Right lobe of liver (tissue), 6 donors: Measurements from ENCODE around the gene DDRGK1. TPM values are rescaled to one million over a fixed set of nuclear protein-coding genes. Genes with fewer than 3 reads are reported as not detected.

Experiments used
- ATAC-seq, 4 donors: fragments of 200-7000 bp; cut with Tn5 transposase; one replicate each; pipeline ENCODE4 v1.9.1; 2020; ENCODE audit warnings: mild to moderate bottlenecking in 4 of 4, moderate library complexity in 4 of 4
- DNase-seq, 3 donors: peaks; one replicate each; pipeline ENCODE4 v3.0.0-alpha.2; 2020
- H3K27ac ChIP-seq, 3 donors: fragments of 200-600 bp; one replicate each; pipeline ENCODE4 v1.8.0; 2022
- H3K27me3 ChIP-seq, 2 donors: fragments of 200-600 bp; one replicate each; pipeline ENCODE4 v1.8.0; 2022
- H3K36me3 ChIP-seq, 4 donors: fragments of 200-600 bp; sonication (generic) in 1 of 4; one replicate each; pipeline versions ENCODE4 v1.5.1 to v1.8.0; 2017 to 2022; ENCODE audit warnings: control low read depth in 1 of 4
- H3K4me1 ChIP-seq, 4 donors: fragments of 200-600 bp; sonication (generic) in 1 of 4; one replicate each; pipeline versions ENCODE4 v1.5.1 to v1.8.0; 2017 to 2022; ENCODE audit warnings: control low read depth in 1 of 4
- H3K4me3 ChIP-seq, 3 donors: fragments of 200-600 bp; one replicate each; pipeline ENCODE4 v1.8.0; 2022
- H3K9me3 ChIP-seq, 4 donors: fragments of 200-600 bp; sonication (generic) in 1 of 4; one replicate each; pipeline versions ENCODE4 v1.5.1 to v1.8.0; 2017 to 2022; ENCODE audit warnings: control low read depth in 1 of 4
- CTCF ChIP-seq, 4 donors: fragments of 200-600 bp in 3 of 4; fragments of 450-650 bp in 1 of 4; IDR thresholded peaks; one replicate each; pipeline versions ENCODE4 v1.5.1 to v1.8.0; 2016 to 2022; ENCODE audit warnings: antibody characterized with exemption in 4 of 4, mild to moderate bottlenecking in 2 of 4
- POLR2A ChIP-seq: fragments of 450-650 bp; IDR thresholded peaks from one replicate; pipeline ENCODE4 v1.6.1; 2017; ENCODE audit warnings: antibody characterized with exemption, mild to moderate bottlenecking
- WGBS: methylation state at CpG from one replicate; pipeline ENCODE4 v1.1.6; 2018; ENCODE audit warnings: low coverage, low lambda C conversion rate; ENCODE audit not compliant: insufficient coverage; ENCODE audit errors: missing lambda C conversion rate; 5-methylcytosine and 5-hydroxymethylcytosine counted together
- intact Hi-C, 2 donors: fragments of 100-400 bp; cut with DNase I; formaldehyde crosslinking; loops; one replicate each; pipeline versions ENCODE4 v1.11.2 to v1.14.1; 2022
- total RNA-seq, 6 experiments: library from RNA; depleted of rRNA in 2 of 6; stranded (reverse); fragments of >200 nt in 2 of 6; fragmentation: NEBNext Ultra II Directional in 3 of 6; extraction: Animal tissue kit (Norgen Biotek cat#: 25700) in 3 of 6; gene quantifications; one replicate each; pipeline versions ENCODE4 v1.1.0 to v1.2.4, GENCODE V29; 2016 to 2023
- donor health status: DM: no; HTN: yes; CAD: no.
- donor health status: DM: no; HTN: no; CAD: no.
- donor health status: DM: no; HTN: no; CAD: no.
- donor health status: DM: no; HTN: yes; CAD: no.
- donor health status: DM: no; HTN: yes; CAD: no.

The DDRGK1 gene
- total RNA-seq, 6 experiments from 2014 or later, result 55.0 to 76.1 (median 60.1) TPM

GRCh38 chr20:3248167-3248992 lies 43.9 kb upstream of the DDRGK1 start:
- Histone ChIP-seq H3K4me3 (no peak overlapping the region), H3K27me3 (no peaks in the 10 kb centered on the region), H3K27ac (no peak overlapping the region), H3K4me1 (peaks cover 0 to 8% (median 0%) of the 10 kb centered on the region in 4 donors), H3K36me3 (peaks cover 0 to 1% (median 0%) of the 10 kb centered on the region in 4 donors), H3K9me3 (no peaks in the 10 kb centered on the region)
- DNase-seq, result peak in 1 of 3 donors; percentile 46
- TF ChIP-seq POLR2A, result no peak
- no peak for TF ChIP-seq CTCF (IDR thresholded peaks at IDR 0.05)
- WGBS, result 19% methylated on average over 24 of the region's 53 CpGs
- peak; percentile 59 to 77 (median 62) for ATAC-seq
- intact Hi-C loops, result no loop called here

GRCh38 chr20:3247638-3248037 lies 43.2 kb upstream of the DDRGK1 start:
- Histone ChIP-seq H3K27me3 (no peaks in the 10 kb centered on the region), H3K4me1 (peaks cover 0 to 8% (median 0%) of the 10 kb centered on the region in 4 donors), H3K27ac (no peak overlapping the region), H3K36me3 (no peaks in the 10 kb centered on the region), H3K4me3 (no peak overlapping the region), H3K9me3 (no peaks in the 10 kb centered on the region)
- ATAC-seq (no peak), DNase-seq (no peak)
- 13% methylated on average over 1 of the region's 4 CpGs for WGBS
- TF ChIP-seq CTCF (IDR thresholded peaks at IDR 0.05), result no peak
- TF ChIP-seq POLR2A, result no peak
- intact Hi-C loops, result no loop called here

DNA sequence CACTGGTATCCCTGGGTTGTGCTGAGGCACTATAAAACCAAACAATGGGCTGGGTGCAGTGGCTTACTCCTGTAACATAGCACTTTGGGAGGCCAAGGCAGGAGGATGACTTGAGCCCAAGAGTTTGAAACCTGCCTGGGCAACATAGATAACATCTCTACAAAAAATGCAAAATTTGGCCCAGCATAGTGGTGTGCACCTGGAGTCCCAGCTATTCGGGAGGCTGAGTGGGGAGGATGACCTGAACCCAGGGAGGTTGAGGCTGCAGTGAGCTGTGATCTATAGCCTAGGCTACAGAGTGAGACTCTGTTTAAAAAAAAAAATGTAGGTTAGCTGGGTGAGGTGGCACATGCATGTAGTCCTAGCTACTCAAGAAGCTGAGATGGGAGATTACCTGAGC lies 42.2 kb upstream of the DDRGK1 start:
- ATAC-seq, result no peak
- DNase-seq, result no peak
- H3K9me3 ChIP-seq, result no peaks in the 10 kb centered on the region
- H3K4me3 ChIP-seq, result no peak overlapping the region
- H3K36me3 ChIP-seq, result no peaks in the 10 kb centered on the region
- H3K27ac ChIP-seq, result no peak overlapping the region
- TF ChIP-seq POLR2A, result no peak
- 80% methylated on average over 1 of the region's 1 CpG for WGBS
- H3K27me3 ChIP-seq, result no peaks in the 10 kb centered on the region
- peaks cover 0 to 8% (median 0%) of the 10 kb centered on the region in 4 donors for H3K4me1 ChIP-seq
- intact Hi-C loops, result no loop called here

DNA sequence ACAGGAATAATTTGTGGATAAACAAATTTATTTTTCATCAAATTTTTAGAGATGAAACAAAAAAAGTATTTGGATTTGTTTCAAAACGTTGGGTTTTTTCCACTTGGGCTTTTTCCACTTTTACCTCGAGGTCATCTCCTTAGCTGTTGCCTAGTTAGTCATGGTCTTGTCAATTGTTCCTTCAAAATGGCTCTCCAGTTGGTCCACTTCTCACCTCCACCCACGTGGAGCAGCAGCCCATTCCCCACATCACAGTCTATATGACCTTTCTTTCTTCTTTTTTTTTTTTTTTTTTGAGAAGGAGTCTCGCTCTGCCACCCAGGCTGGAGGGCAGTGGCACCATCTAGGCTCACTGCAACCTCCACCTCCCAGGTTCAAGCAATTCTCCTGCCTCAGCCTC lies 41.2 kb upstream of the DDRGK1 start:
- Histone ChIP-seq H3K9me3 (no peaks in the 10 kb centered on the region), H3K4me1 (peaks cover 0 to 8% (median 0%) of the 10 kb centered on the region in 4 donors), H3K36me3 (no peaks in the 10 kb centered on the region), H3K4me3 (no peak overlapping the region), H3K27me3 (no peaks in the 10 kb centered on the region), H3K27ac (no peak overlapping the region)
- WGBS, result 30% methylated on average over 4 of the region's 4 CpGs
- DNase-seq (no peak), ATAC-seq (no peak)
- intact Hi-C loops, result no loop called here
- TF ChIP-seq CTCF (IDR thresholded peaks at IDR 0.05) (no peak), POLR2A (no peak)

- 53% methylated on average over 2 of the region's 2 CpGs for WGBS
- DNase-seq (no peak), ATAC-seq (no peak)
- no peaks in the 10 kb centered on the region for H3K27me3 ChIP-seq
- no peak overlapping the region for H3K27ac ChIP-seq
- no peaks in the 10 kb centered on the region for H3K9me3 ChIP-seq
- no peak for TF ChIP-seq POLR2A
- no peak for TF ChIP-seq CTCF (IDR thresholded peaks at IDR 0.05)
- no peak overlapping the region for H3K4me3 ChIP-seq
- no peaks in the 10 kb centered on the region for H3K36me3 ChIP-seq
- intact Hi-C loops, result no loop called here
- peaks cover 0 to 8% (median 0%) of the 10 kb centered on the region in 4 donors for H3K4me1 ChIP-seq
These were observed 40.7 kb upstream of the DDRGK1 start for GRCh38 chr20:3245156-3245555.
